H1 (cell line): ENCODE data around the gene FAT2. TPM values are rescaled to one million over a fixed set of nuclear protein-coding genes. Genes with fewer than 3 reads are reported as not detected.

Source experiments
- CHD7 ChIP-seq: fragments of 300-600 bp; sonication (generic); IDR thresholded peaks from 2 replicates; pipeline ENCODE4 v1.7.1; 2012; ENCODE audit warnings: low read length, moderate library complexity, mild to moderate bottlenecking, inconsistent platforms; ENCODE audit not compliant: insufficient replicate concordance
- CREB1 ChIP-seq: IDR thresholded peaks from 2 replicates; pipeline ENCODE4 v1.6.1; 2012; ENCODE audit warnings: inconsistent platforms
- CTCF ChIP-seq, 3 experiments: IDR thresholded peaks; 1 replicate in 2 of 3; 2 replicates in 1 of 3; pipeline versions ENCODE4 v1.5.1 to v1.6.1; 2011; ENCODE audit warnings: low read length in 3 of 3, mild to moderate bottlenecking in 3 of 3, inconsistent platforms in 2 of 3, low read depth in 1 of 3, moderate library complexity in 1 of 3; ENCODE audit not compliant: insufficient read depth in 1 of 3; ENCODE audit errors: control extremely low read depth in 1 of 3
- KDM1A ChIP-seq: fragments of 200-600, 300-600 bp; sonication (generic); IDR thresholded peaks from 2 replicates; pipeline ENCODE4 v1.7.1; 2016; ENCODE audit warnings: mild to moderate bottlenecking, low read length, borderline replicate concordance
- POLR2A ChIP-seq, 2 experiments: IDR thresholded peaks; 1 replicate in 1 of 2; 2 replicates in 1 of 2; pipeline ENCODE4 v1.6.1; 2011; ENCODE audit warnings: low read depth in 2 of 2, low read length in 2 of 2, mild to moderate bottlenecking in 2 of 2; ENCODE audit errors: control extremely low read depth in 1 of 2
- POU5F1 ChIP-seq: IDR thresholded peaks from 2 replicates; pipeline ENCODE4 v1.6.1; 2011; ENCODE audit warnings: low read depth, mild to moderate bottlenecking, low read length, moderate library complexity
- SAP30 ChIP-seq: fragments of 300-600 bp; sonication (generic); IDR thresholded peaks from 2 replicates; pipeline ENCODE4 v1.7.1; 2012; ENCODE audit warnings: low read length, moderate library complexity, mild to moderate bottlenecking, inconsistent platforms; ENCODE audit not compliant: insufficient read depth, insufficient replicate concordance
- polyA plus RNA-seq, 7 experiments: library from polyadenylated mRNA; depleted of rRNA in 3 of 7; stranded (reverse) in 5 of 7; unstranded in 2 of 7; fragments of >200 nt in 5 of 7; fragments of 200-250 nt in 2 of 7; gene quantifications; 1 replicate in 5 of 7; 2 replicates in 1 of 7; 4 replicates in 1 of 7; pipeline versions ENCODE4 v1.2.1 to v1.2.3, GENCODE V29; 2011 to 2013; ENCODE audit warnings: missing spikeins in 2 of 7, mixed read lengths in 2 of 7
- total RNA-seq: library from RNA; stranded (reverse); fragmentation: NEBNext Ultra II Directional; extraction: Animal tissue kit (Norgen Biotek cat#: 25700); gene quantifications from 2 replicates; pipeline ENCODE4 v1.2.1, GENCODE V29; 2021
- TF ChIP-seq, protein P1 (sequence below): IDR thresholded peaks from 2 replicates; pipeline ENCODE4 v1.6.1; 2011; ENCODE audit warnings: low read length, improper control_type of control experiment

The FAT2 gene
- total and polyA plus RNA-seq, 2 of the 8 experiments (the other 6 are each of a cell fraction or from before 2014, with no cell fraction given) = 0.12 to 0.30 TPM

- TF ChIP-seq CHD7 (no peak), CTCF (IDR thresholded peaks at IDR 0.05; ENCODE audit: control extremely low read depth in 1 of 3, insufficient read depth in 1 of 3, low read depth in 1 of 3, low read length in 3 of 3) (no peak), KDM1A (no peak), POU5F1 (no peak), POLR2A (IDR thresholded peaks at IDR 0.05; ENCODE audit: control extremely low read depth in 1 of 2, low read depth in 2 of 2, low read length in 2 of 2) (no peak), CREB1 (no peak), SAP30 (no peak)
- TF ChIP-seq, protein P1, sequence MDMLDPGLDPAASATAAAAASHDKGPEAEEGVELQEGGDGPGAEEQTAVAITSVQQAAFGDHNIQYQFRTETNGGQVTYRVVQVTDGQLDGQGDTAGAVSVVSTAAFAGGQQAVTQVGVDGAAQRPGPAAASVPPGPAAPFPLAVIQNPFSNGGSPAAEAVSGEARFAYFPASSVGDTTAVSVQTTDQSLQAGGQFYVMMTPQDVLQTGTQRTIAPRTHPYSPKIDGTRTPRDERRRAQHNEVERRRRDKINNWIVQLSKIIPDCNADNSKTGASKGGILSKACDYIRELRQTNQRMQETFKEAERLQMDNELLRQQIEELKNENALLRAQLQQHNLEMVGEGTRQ = no peak
These were observed 49.6 kb downstream of the FAT2 start (continued) for GRCh38 chr5:151541571-151541970.
